Suprapubic skin (tissue), 4 donors: ENCODE results near the gene ALG13. TPM values are rescaled to one million over a fixed set of nuclear protein-coding genes. Genes with fewer than 3 reads are reported as not detected.

Experiments used
- DNase-seq, 2 donors: peaks; one replicate each; pipeline ENCODE4 v3.0.0-alpha.2; 2019; ENCODE audit warnings: low spot score in 2 of 2
- H3K27ac ChIP-seq: fragments of 200-600 bp; sonication (generic); one replicate; pipeline ENCODE4 v1.5.1; 2019
- H3K27me3 ChIP-seq: fragments of 200-600 bp; sonication (generic); one replicate; pipeline ENCODE4 v1.5.1; 2019
- H3K36me3 ChIP-seq: fragments of 200-600 bp; sonication (generic); one replicate; pipeline ENCODE4 v1.5.1; 2019
- H3K4me1 ChIP-seq: fragments of 200-600 bp; sonication (generic); one replicate; pipeline ENCODE4 v1.5.1; 2019
- H3K4me3 ChIP-seq: fragments of 200-600 bp; sonication (generic); one replicate; pipeline ENCODE4 v1.5.1; 2019; ENCODE audit warnings: mild to moderate bottlenecking
- H3K9me3 ChIP-seq: fragments of 200-600 bp; sonication (generic); one replicate; pipeline ENCODE4 v1.5.1; 2019
- CTCF ChIP-seq, 2 donors: fragments of 200-600 bp in 1 of 2; fragments of 450-650 bp in 1 of 2; sonication (generic) in 1 of 2; IDR thresholded peaks; one replicate each; pipeline ENCODE4 v1.5.1; 2016 to 2019; ENCODE audit warnings: antibody characterized with exemption in 2 of 2, mild to moderate bottlenecking in 1 of 2, moderate library complexity in 1 of 2
- EP300 ChIP-seq: sonication (generic); formaldehyde crosslinking; IDR thresholded peaks from one replicate; pipeline ENCODE4 v1.6.1; 2017; ENCODE audit warnings: antibody characterized with exemption
- POLR2A ChIP-seq, 2 donors: fragments of 450-650 bp; IDR thresholded peaks; one replicate each; pipeline ENCODE4 v1.6.1; 2017; ENCODE audit warnings: antibody characterized with exemption in 2 of 2, mild to moderate bottlenecking in 2 of 2, moderate library complexity in 2 of 2
- POLR2AphosphoS5 ChIP-seq, 3 donors: sonication (generic); formaldehyde crosslinking; IDR thresholded peaks; one replicate each; pipeline ENCODE4 v1.6.1; 2017; ENCODE audit warnings: antibody characterized with exemption in 3 of 3
- WGBS: methylation state at CpG from one replicate; pipeline ENCODE4 v1.1.5; 2018; 5-methylcytosine and 5-hydroxymethylcytosine counted together
- total RNA-seq, 4 donors: library from RNA; depleted of rRNA; stranded (reverse); fragments of >200 nt; gene quantifications; one replicate each; pipeline ENCODE4 v1.1.0, GENCODE V29; 2016

The ALG13 gene
- total RNA-seq, 4 donors from 2014 or later, result 46.7 to 190 (median 67.4) TPM

- TF ChIP-seq EP300 (no peak), POLR2A (IDR thresholded peaks at IDR 0.05) (no peak), POLR2AphosphoS5 (IDR thresholded peaks at IDR 0.05) (no peak), CTCF (IDR thresholded peaks at IDR 0.05) (no peak)
- Histone ChIP-seq H3K9me3 (no peaks in the 10 kb centered on the region), H3K27me3 (no peaks in the 10 kb centered on the region), H3K4me1 (no peaks in the 10 kb centered on the region), H3K27ac (no peak overlapping the region), H3K4me3 (no peak overlapping the region), H3K36me3 (no peaks in the 10 kb centered on the region)
- DNase-seq, result no peak
- 86% methylated on average over 1 of the region's 1 CpG for WGBS
Measured at GRCh38 chrX:111646515-111646914, 34.5 kb upstream of the ALG13 start.

GRCh38 chrX:111648802-111649201, 32.2 kb upstream of the ALG13 start:
- Histone ChIP-seq H3K4me1 (no peaks in the 10 kb centered on the region), H3K36me3 (no peaks in the 10 kb centered on the region), H3K4me3 (no peak overlapping the region), H3K27ac (no peak overlapping the region), H3K27me3 (no peaks in the 10 kb centered on the region), H3K9me3 (no peaks in the 10 kb centered on the region)
- 82% methylated on average over 3 of the region's 3 CpGs for WGBS
- DNase-seq, result no peak
- TF ChIP-seq CTCF (IDR thresholded peaks at IDR 0.05) (no peak), EP300 (no peak), POLR2A (IDR thresholded peaks at IDR 0.05) (no peak)

- no peak for TF ChIP-seq POLR2AphosphoS5 (IDR thresholded peaks at IDR 0.05)
- no peak for TF ChIP-seq POLR2A (IDR thresholded peaks at IDR 0.05)
- no peak for TF ChIP-seq EP300
- TF ChIP-seq CTCF (IDR thresholded peaks at IDR 0.05), result no peak
- no peaks in the 10 kb centered on the region for H3K27me3 ChIP-seq
- no peak for DNase-seq
- H3K9me3 ChIP-seq, result no peaks in the 10 kb centered on the region
- no peaks in the 10 kb centered on the region for H3K4me1 ChIP-seq
- no peak overlapping the region for H3K4me3 ChIP-seq
- no peak overlapping the region for H3K27ac ChIP-seq
- H3K36me3 ChIP-seq, result no peaks in the 10 kb centered on the region
- WGBS, result no CpG with 5 or more reads among the region's 1 CpG
Measured at GRCh38 chrX:111649638-111650037, 31.3 kb upstream of the ALG13 start.

GRCh38 chrX:111650845-111651244, 30.1 kb upstream of the ALG13 start:
- no peak for DNase-seq
- TF ChIP-seq POLR2A (IDR thresholded peaks at IDR 0.05), result no peak
- no peak for TF ChIP-seq EP300
- TF ChIP-seq POLR2AphosphoS5 (IDR thresholded peaks at IDR 0.05), result no peak
- no peak for TF ChIP-seq CTCF (IDR thresholded peaks at IDR 0.05)
- Histone ChIP-seq H3K27me3 (no peaks in the 10 kb centered on the region), H3K9me3 (no peaks in the 10 kb centered on the region), H3K36me3 (no peaks in the 10 kb centered on the region), H3K4me3 (no peak overlapping the region), H3K4me1 (no peaks in the 10 kb centered on the region), H3K27ac (no peak overlapping the region)

- no peak for TF ChIP-seq POLR2AphosphoS5 (IDR thresholded peaks at IDR 0.05)
- TF ChIP-seq EP300, result no peak
- TF ChIP-seq POLR2A (IDR thresholded peaks at IDR 0.05), result no peak
- TF ChIP-seq CTCF (IDR thresholded peaks at IDR 0.05), result no peak
- Histone ChIP-seq H3K4me3 (no peak overlapping the region), H3K9me3 (no peaks in the 10 kb centered on the region), H3K27me3 (no peaks in the 10 kb centered on the region), H3K36me3 (no peaks in the 10 kb centered on the region), H3K4me1 (no peaks in the 10 kb centered on the region), H3K27ac (no peak overlapping the region)
- no peak for DNase-seq
- WGBS, result 58% methylated on average over 3 of the region's 3 CpGs
Measured at GRCh38 chrX:111652719-111653118, 28.3 kb upstream of the ALG13 start.
